ENCODE data around the gene C2CD3. TPM values are rescaled to one million over a fixed set of nuclear protein-coding genes. Genes with fewer than 3 reads are reported as not detected.

C2CD3 gene
- total RNA-seq, 4 donors from 2014 or later, result 28.2 to 46.9 (median 35.1) TPM

GRCh38 chr11:74159642-74160041 lies 11.2 kb downstream of the C2CD3 start:
- Histone ChIP-seq H3K36me3 (peaks cover 0 to 55% (median 0%) of the 10 kb centered on the region in 3 donors), H3K27ac (no peak overlapping the region), H3K9me3 (no peaks in the 10 kb centered on the region)

GRCh38 chr11:74157169-74157568 lies 13.6 kb downstream of the C2CD3 start:
- Histone ChIP-seq H3K9me3 (peaks cover 0 to 8% (median 0%) of the 10 kb centered on the region in 4 donors), H3K27me3 (no peaks in the 10 kb centered on the region), H3K36me3 (peaks cover 0 to 62% (median 0%) of the 10 kb centered on the region in 3 donors), H3K27ac (no peak overlapping the region), H3K4me3 (no peak overlapping the region), H3K4me1 (no peaks in the 10 kb centered on the region)
- TF ChIP-seq CTCF (IDR thresholded peaks at IDR 0.05) (no peak), POLR2A (IDR thresholded peaks at IDR 0.05) (no peak), EP300 (IDR thresholded peaks at IDR 0.05) (no peak)
- 67 to 68% methylated on average over 1 of the region's 1 CpG for WGBS, 2 donors
- no peak for DNase-seq (ENCODE audit: low spot score in 2 of 2)

More at GRCh38 chr11:74159642-74160041, 11.2 kb downstream of the C2CD3 start:
- DNase-seq (ENCODE audit: low spot score in 2 of 2), result no peak
- H3K4me3 ChIP-seq, result no peak overlapping the region
- no peaks in the 10 kb centered on the region for H3K4me1 ChIP-seq
- TF ChIP-seq POLR2A (IDR thresholded peaks at IDR 0.05), result no peak
- no peak for TF ChIP-seq CTCF (IDR thresholded peaks at IDR 0.05)
- no peak for TF ChIP-seq EP300 (IDR thresholded peaks at IDR 0.05)
- H3K27me3 ChIP-seq, result no peaks in the 10 kb centered on the region

GRCh38 chr11:74154620-74155281 lies 16.1 kb downstream of the C2CD3 start:
- WGBS, 2 donors, result 100% methylated on average over 1 of the region's 1 CpG
- DNase-seq (ENCODE audit: low spot score in 2 of 2), result no peak
- peaks cover 0 to 54% (median 0%) of the 10 kb centered on the region in 3 donors for H3K36me3 ChIP-seq
- H3K27ac ChIP-seq, result no peak overlapping the region
- no peaks in the 10 kb centered on the region for H3K4me1 ChIP-seq
- H3K9me3 ChIP-seq, result peaks cover 0 to 8% (median 0%) of the 10 kb centered on the region in 4 donors
- H3K4me3 ChIP-seq, result no peak overlapping the region
- TF ChIP-seq CTCF (IDR thresholded peaks at IDR 0.05), result no peak
- no peak for TF ChIP-seq POLR2A (IDR thresholded peaks at IDR 0.05)
- no peak for TF ChIP-seq EP300 (IDR thresholded peaks at IDR 0.05)
- no peaks in the 10 kb centered on the region for H3K27me3 ChIP-seq

- H3K9me3 ChIP-seq, result peaks cover 0 to 8% (median 0%) of the 10 kb centered on the region in 4 donors
- H3K4me3 ChIP-seq, result no peak overlapping the region
- DNase-seq (ENCODE audit: low spot score in 2 of 2), result no peak
- H3K27ac ChIP-seq, result no peak overlapping the region
- TF ChIP-seq EP300 (IDR thresholded peaks at IDR 0.05) (no peak), CTCF (IDR thresholded peaks at IDR 0.05) (no peak), POLR2A (IDR thresholded peaks at IDR 0.05) (no peak)
- H3K27me3 ChIP-seq, result no peaks in the 10 kb centered on the region
- no peaks in the 10 kb centered on the region for H3K4me1 ChIP-seq
- H3K36me3 ChIP-seq, result peaks cover 0 to 41% (median 0%) of the 10 kb centered on the region in 3 donors
Observed at GRCh38 chr11:74153224-74153623, 17.6 kb downstream of the C2CD3 start.

GRCh38 chr11:74147199-74147929 lies 23.4 kb downstream of the C2CD3 start:
- WGBS, 2 donors, result 83 to 91% methylated on average over 5 of the region's 5 CpGs
- Histone ChIP-seq H3K4me1 (peaks cover 0 to 8% (median 0%) of the 10 kb centered on the region in 4 donors), H3K4me3 (no peak overlapping the region), H3K36me3 (no peaks in the 10 kb centered on the region), H3K27ac (no peak overlapping the region), H3K27me3 (no peaks in the 10 kb centered on the region), H3K9me3 (no peaks in the 10 kb centered on the region)
- DNase-seq (ENCODE audit: low spot score in 2 of 2), result no peak
- no peak for TF ChIP-seq CTCF (IDR thresholded peaks at IDR 0.05)
- no peak for TF ChIP-seq POLR2A (IDR thresholded peaks at IDR 0.05)
- TF ChIP-seq EP300 (IDR thresholded peaks at IDR 0.05), result no peak

All from tibial nerve (tissue), 4 donors.